GM18520 (cell line): ENCODE measurements around the gene ESPL1.
"Not testable (repeated sequence)": the region's sequence is repeated elsewhere in the genome, so short reads cannot be mapped to it uniquely, and the experiment has no call there.

Experiments used
- ATAC-seq: cut with Tn5 transposase; IDR thresholded peaks from one replicate; pipeline ENCODE4 v1.9.1; 2021; ENCODE audit not compliant: unreplicated experiment

The ESPL1 gene

GRCh38 chr12:53297106-53297505 lies 29.0 kb downstream of the ESPL1 start:
- ATAC-seq, result not testable (repeated sequence)

GRCh38 chr12:53298164-53298563 lies 30.1 kb downstream of the ESPL1 start:
- no peak for ATAC-seq

- no peak for ATAC-seq
Measured at GRCh38 chr12:53299101-53299453, 31.0 kb downstream of the ESPL1 start.

- peak; percentile 57 for ATAC-seq
Measured at GRCh38 chr12:53299454-53300180, 31.5 kb downstream of the ESPL1 start, which contains the start of gene MYG1. MYG1 (plus strand) TSS chr12:53299695; CDS start chr12:53299738, 43 bp downstream.

GRCh38 chr12:53300187-53300586 lies 32.1 kb downstream of the ESPL1 start:
- ATAC-seq, result no peak

GRCh38 chr12:53302903-53303302 lies 34.8 kb downstream of the ESPL1 start:
- ATAC-seq, result no peak

- ATAC-seq, result no peak
Measured at GRCh38 chr12:53306826-53307225, 38.7 kb downstream of the ESPL1 start.

- ATAC-seq, result no peak
Measured at GRCh38 chr12:53308276-53308675, 40.2 kb downstream of the ESPL1 start.

- ATAC-seq, result no peak
Measured at GRCh38 chr12:53313996-53314395, 45.9 kb downstream of the ESPL1 start.

GRCh38 chr12:53320352-53321195 lies 52.5 kb downstream of the ESPL1 start:
- no peak for ATAC-seq

GRCh38 chr12:53324113-53324778 lies 56.1 kb downstream of the ESPL1 start:
- no peak for ATAC-seq

GRCh38 chr12:53324779-53325510 lies 56.8 kb downstream of the ESPL1 start:
- peak; percentile 40 for ATAC-seq

- no peak for ATAC-seq
Measured at GRCh38 chr12:53325511-53326061, 57.5 kb downstream of the ESPL1 start.

GRCh38 chr12:53326460-53327185 lies 58.5 kb downstream of the ESPL1 start:
- no peak for ATAC-seq

GRCh38 chr12:53327435-53328042 lies 59.4 kb downstream of the ESPL1 start:
- no peak for ATAC-seq

GRCh38 chr12:53328043-53328435 lies 59.9 kb downstream of the ESPL1 start:
- ATAC-seq, result no peak

- no peak for ATAC-seq
Measured at GRCh38 chr12:53330671-53331070, 62.6 kb downstream of the ESPL1 start.

- not testable (repeated sequence) for ATAC-seq
Measured at GRCh38 chr12:53332339-53332738, 64.2 kb downstream of the ESPL1 start.

- no peak for ATAC-seq
Measured at GRCh38 chr12:53332744-53333143, 64.6 kb downstream of the ESPL1 start.

- no peak for ATAC-seq
Measured at GRCh38 chr12:53333289-53333688, 65.2 kb downstream of the ESPL1 start.
